ENCODE measurements around the gene TERT.

GRCh38 chr5:1321576-1321975, 26.7 kb upstream of the TERT start:
- TF ChIP-seq POLR2A (IDR thresholded peaks at IDR 0.05) (no peak), CTCF (IDR thresholded peaks at IDR 0.05) (no peak), POLR2AphosphoS5 (IDR thresholded peaks at IDR 0.05) (no peak)

All from prostate gland (tissue), 2 donors.